ENCODE measurements around the gene OR51B2.
"Not testable (repeated sequence)": the region's sequence is repeated elsewhere in the genome, so short reads cannot be mapped to it uniquely, and the experiment has no call there.

GRCh38 chr11:5313326-5314023 lies 10.6 kb downstream of the OR51B2 start:
- not testable (repeated sequence) for TF ChIP-seq ELK1 (IDR thresholded peaks at IDR 0.05; ENCODE audit: low read depth, low read length); SUZ12 (IDR thresholded peaks at IDR 0.05; ENCODE audit: unreplicated experiment); POLR2A (IDR thresholded peaks at IDR 0.05; ENCODE audit: low read depth, low read length)

Data from GM12878 (cell line).